DND-41 (cell line): ENCODE results near the gene SLFN13.

Experiments used
- ATAC-seq: fragments of 200-7000 bp; cut with Tn5 transposase; 3 replicates; pipeline ENCODE4 v1.9.1; 2021; ENCODE audit warnings: low read depth; ENCODE audit not compliant: insufficient read depth
- DNase-seq: peaks from one replicate; pipeline ENCODE4 v3.0.0-alpha.2; 2020
- H2AFZ ChIP-seq: 2 replicates; pipeline ENCODE4 v1.6.0; 2012; ENCODE audit warnings: low read depth, low read length
- H3K27ac ChIP-seq: 2 replicates; pipeline ENCODE4 v1.5.1; 2012; ENCODE audit warnings: low read length, inconsistent platforms
- H3K27me3 ChIP-seq: fragments of 200-600 bp; sonication (generic); 2 replicates; pipeline ENCODE4 v1.6.0; 2012; ENCODE audit warnings: low read length, mild to moderate bottlenecking, inconsistent platforms; ENCODE audit not compliant: insufficient read depth, poor library complexity
- H3K36me3 ChIP-seq: 2 replicates; pipeline ENCODE4 v1.5.1; 2012; ENCODE audit warnings: low read length, inconsistent platforms; ENCODE audit not compliant: insufficient read depth
- H3K4me1 ChIP-seq: 2 replicates; pipeline ENCODE4 v1.5.1; 2012; ENCODE audit warnings: mild to moderate bottlenecking, low read length; ENCODE audit not compliant: insufficient read depth
- H3K4me2 ChIP-seq: 2 replicates; pipeline ENCODE4 v1.6.0; 2012; ENCODE audit warnings: mild to moderate bottlenecking, moderate library complexity, low read length, inconsistent platforms; ENCODE audit not compliant: insufficient read depth
- H3K4me3 ChIP-seq, 2 experiments: fragments of 200-600 bp in 1 of 2; shearing (Covaris generic) in 1 of 2; 2 replicates each; pipeline ENCODE4 v1.5.1; 2012 to 2016; ENCODE audit warnings: inconsistent platforms in 2 of 2, low read length in 2 of 2, mild to moderate bottlenecking in 2 of 2, low read depth in 1 of 2, moderate library complexity in 1 of 2
- H3K79me2 ChIP-seq: 2 replicates; pipeline ENCODE4 v1.6.0; 2012; ENCODE audit warnings: low read length, inconsistent platforms; ENCODE audit not compliant: insufficient read depth
- H3K9ac ChIP-seq: 2 replicates; pipeline ENCODE4 v1.6.0; 2012; ENCODE audit warnings: low read depth, mild to moderate bottlenecking, inconsistent platforms, low read length, moderate library complexity
- H3K9me3 ChIP-seq: 2 replicates; pipeline ENCODE4 v1.5.1; 2012; ENCODE audit warnings: low read length, moderate library complexity, mild to moderate bottlenecking, inconsistent platforms; ENCODE audit not compliant: insufficient read depth, severe bottlenecking
- H4K20me1 ChIP-seq: 2 replicates; pipeline ENCODE4 v1.6.0; 2012; ENCODE audit warnings: low read length; ENCODE audit not compliant: insufficient read depth
- EZH2 ChIP-seq: IDR thresholded peaks from 3 replicates; pipeline ENCODE4 v1.6.1; 2012; ENCODE audit warnings: borderline replicate concordance, low read depth, mild to moderate bottlenecking, moderate library complexity, low read length, inconsistent platforms; ENCODE audit not compliant: severe bottlenecking
- TF ChIP-seq, protein P1 (sequence below): IDR thresholded peaks from 2 replicates; pipeline ENCODE4 v1.5.1; 2012; ENCODE audit warnings: borderline replicate concordance, low read length, moderate library complexity, mild to moderate bottlenecking; ENCODE audit not compliant: poor library complexity, severe bottlenecking; ENCODE audit errors: extremely low read depth

The SLFN13 gene

DNA sequence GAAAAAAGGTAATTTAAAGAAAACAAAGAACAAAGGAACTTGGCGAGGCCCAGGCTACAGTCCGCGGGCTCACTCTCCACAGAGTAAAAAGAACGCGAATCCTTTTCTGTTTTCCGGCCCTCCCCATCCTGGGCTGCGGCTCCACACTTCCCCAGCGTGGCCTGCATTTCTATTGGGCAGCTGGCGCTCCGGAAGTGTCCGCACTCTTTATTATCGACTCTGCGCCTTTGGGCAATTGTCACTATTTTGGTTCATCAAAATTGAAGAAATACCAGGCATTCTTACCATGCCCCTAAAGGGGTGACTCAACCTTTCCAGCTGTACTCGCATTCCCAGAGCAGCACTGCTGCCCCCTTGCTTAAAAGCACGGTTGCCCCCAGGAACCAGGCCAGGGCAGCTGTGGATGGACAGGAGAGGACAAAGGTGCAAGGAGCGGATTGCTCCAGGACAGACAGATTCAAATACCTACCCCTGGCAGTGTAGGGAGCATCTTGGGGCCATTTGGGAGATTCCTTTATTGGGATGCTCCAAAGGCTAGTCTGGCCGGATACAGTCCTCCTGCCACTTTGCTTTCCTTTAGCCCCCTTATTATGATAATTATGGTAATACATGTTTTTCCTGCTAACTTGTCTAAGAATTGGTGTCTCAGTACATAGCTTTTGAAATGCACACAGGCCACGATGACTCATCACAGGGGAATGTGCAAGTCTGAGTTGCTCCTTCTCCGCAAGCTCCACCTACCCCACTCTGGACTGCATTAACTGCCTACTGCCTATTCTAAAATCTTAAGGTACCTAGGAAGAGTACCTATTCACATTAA lies 15.3 kb downstream of the SLFN13 start:
- H3K4me1 ChIP-seq = peaks cover 51% of the 10 kb centered on the region
- peak; percentile 86 for ATAC-seq
- no peaks in the 10 kb centered on the region; the same call in 1 of the 2 replicates for H4K20me1 ChIP-seq
- no peaks in the 10 kb centered on the region for H3K9me3 ChIP-seq
- peak; percentile 71 for DNase-seq
- H3K4me2 ChIP-seq = peak overlapping the region; percentile 52
- no peak overlapping the region; the same call in 1 of the 2 replicates for H2AFZ ChIP-seq
- peak overlapping the region; percentile 40 for H3K9ac ChIP-seq
- TF ChIP-seq, protein P1, sequence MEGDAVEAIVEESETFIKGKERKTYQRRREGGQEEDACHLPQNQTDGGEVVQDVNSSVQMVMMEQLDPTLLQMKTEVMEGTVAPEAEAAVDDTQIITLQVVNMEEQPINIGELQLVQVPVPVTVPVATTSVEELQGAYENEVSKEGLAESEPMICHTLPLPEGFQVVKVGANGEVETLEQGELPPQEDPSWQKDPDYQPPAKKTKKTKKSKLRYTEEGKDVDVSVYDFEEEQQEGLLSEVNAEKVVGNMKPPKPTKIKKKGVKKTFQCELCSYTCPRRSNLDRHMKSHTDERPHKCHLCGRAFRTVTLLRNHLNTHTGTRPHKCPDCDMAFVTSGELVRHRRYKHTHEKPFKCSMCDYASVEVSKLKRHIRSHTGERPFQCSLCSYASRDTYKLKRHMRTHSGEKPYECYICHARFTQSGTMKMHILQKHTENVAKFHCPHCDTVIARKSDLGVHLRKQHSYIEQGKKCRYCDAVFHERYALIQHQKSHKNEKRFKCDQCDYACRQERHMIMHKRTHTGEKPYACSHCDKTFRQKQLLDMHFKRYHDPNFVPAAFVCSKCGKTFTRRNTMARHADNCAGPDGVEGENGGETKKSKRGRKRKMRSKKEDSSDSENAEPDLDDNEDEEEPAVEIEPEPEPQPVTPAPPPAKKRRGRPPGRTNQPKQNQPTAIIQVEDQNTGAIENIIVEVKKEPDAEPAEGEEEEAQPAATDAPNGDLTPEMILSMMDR = no peak
- no peak for TF ChIP-seq EZH2
- no peaks in the 10 kb centered on the region for H3K27me3 ChIP-seq
- H3K36me3 ChIP-seq = 0 out of 2 replicates have a peak, but pooled peaks cover 8% of the 10 kb centered on the region
- peak overlapping the region; percentile 78 for H3K27ac ChIP-seq
- H3K4me3 ChIP-seq = peak overlapping the region in 1 of 2 experiments; percentile 28; a peak in 2 of 4 replicates
- H3K79me2 ChIP-seq = no peaks in the 10 kb centered on the region

DNA sequence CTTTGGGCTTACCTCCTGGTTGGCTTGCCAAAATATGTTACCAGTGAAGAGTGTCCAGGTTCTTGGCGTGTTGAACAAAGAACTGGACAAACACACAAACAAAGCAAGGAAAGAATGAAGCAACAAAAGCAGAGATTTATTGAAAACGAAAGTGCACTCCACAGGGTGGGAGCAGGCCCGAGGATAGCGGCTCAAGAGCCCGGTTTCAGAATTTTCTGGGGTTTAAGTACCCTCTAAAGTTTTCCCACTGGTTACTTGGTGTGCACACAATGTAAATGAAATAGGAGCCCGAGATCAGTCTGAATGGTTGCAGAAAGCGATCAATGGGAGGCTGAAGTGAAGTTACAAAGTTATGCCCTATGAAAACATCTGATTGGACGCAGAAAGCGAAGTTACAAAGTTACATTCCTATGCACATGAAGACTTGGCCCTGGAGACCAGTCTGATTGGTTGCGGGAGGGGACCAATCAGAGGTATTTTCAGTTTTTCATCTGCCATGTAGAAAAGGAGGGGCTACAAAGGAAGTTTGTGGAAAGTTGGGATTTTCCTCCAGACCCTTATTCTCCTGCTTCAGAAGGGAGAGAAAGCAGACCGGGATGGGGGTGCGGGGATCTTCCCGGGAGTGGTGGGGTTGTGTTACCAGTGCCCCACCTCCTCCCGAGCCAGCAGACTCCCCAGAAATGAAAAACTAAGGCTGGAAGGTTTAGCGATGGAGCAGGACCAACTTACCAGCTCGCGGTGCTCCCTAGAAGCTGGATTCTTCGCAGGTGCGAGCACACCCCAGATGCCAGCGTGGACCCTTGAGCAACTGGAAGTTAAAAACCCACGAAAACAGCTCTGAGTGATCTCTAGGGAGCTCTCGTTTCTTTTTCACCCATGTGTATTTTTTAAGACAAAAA lies 16.1 kb downstream of the SLFN13 start, which contains the start of gene SLFN12:
Gene SLFN12, minus strand, starts transcription at position 325 of the 899 bp plus-strand sequence. CDS start 9,472 bp downstream, outside the sequence.
- H3K9ac ChIP-seq = peak within 1 kb of the TSS; percentile 40
- H3K27me3 ChIP-seq = no peaks in the 10 kb centered on the region
- no peak for TF ChIP-seq EZH2
- TF ChIP-seq, protein P1 = no peak
- no peaks in the 10 kb centered on the region for H3K9me3 ChIP-seq
- no peaks in the 10 kb centered on the region for H3K79me2 ChIP-seq
- no peaks in the 10 kb centered on the region; the same call in 1 of the 2 replicates for H4K20me1 ChIP-seq
- H3K36me3 ChIP-seq = 0 out of 2 replicates have a peak, but pooled peaks cover 8% of the 10 kb centered on the region
- peaks cover 60% of the 10 kb centered on the region for H3K4me1 ChIP-seq
- ATAC-seq = peak; percentile 51
- peak within 1 kb of the TSS in 1 of 2 experiments; percentile 28; a peak in 2 of 4 replicates for H3K4me3 ChIP-seq
- peak; percentile 61 for DNase-seq
- H3K27ac ChIP-seq = peak within 1 kb of the TSS; percentile 78
- no peak within 1 kb of the TSS; the same call in 1 of the 2 replicates for H2AFZ ChIP-seq
- H3K4me2 ChIP-seq = peak within 1 kb of the TSS; percentile 52

DNA sequence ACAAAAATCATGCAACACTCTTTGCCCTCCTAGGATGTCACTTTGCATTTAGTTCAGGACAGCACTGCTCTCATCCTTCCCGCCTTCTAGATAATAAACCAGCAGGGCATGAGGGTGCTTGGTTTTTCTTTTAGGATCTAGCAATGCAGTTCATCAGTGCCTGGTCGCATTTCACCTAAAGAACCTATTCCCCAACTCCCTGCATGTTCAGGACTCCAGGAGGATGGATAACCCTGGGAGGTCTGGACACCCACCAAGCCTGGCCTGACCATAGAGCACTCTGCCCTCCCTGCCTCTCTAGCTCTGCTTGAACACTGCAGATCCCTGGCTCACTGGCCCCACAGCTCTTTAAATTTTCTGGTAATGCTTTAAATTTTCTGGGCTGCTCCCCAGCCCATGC lies 18.9 kb downstream of the SLFN13 start:
- ATAC-seq (no peak), DNase-seq (no peak)
- Histone ChIP-seq H3K4me2 (no peak overlapping the region), H3K36me3 (0 out of 2 replicates have a peak, but pooled peaks cover 8% of the 10 kb centered on the region), H4K20me1 (no peaks in the 10 kb centered on the region; the same call in 1 of the 2 replicates), H3K9me3 (no peaks in the 10 kb centered on the region), H3K79me2 (no peaks in the 10 kb centered on the region), H3K27ac (peak overlapping the region; percentile 49; the same call in 1 of the 2 replicates), H3K4me1 (peaks cover 60% of the 10 kb centered on the region), H3K27me3 (no peaks in the 10 kb centered on the region), H2AFZ (no peak overlapping the region), H3K9ac (no peak overlapping the region), H3K4me3 (no peak overlapping the region)
- TF ChIP-seq, protein P1 = no peak
- TF ChIP-seq EZH2 = no peak
